Neural progenitor cell (in vitro differentiated cells): Measurements from ENCODE around the gene PPP1CB. TPM values are rescaled to one million over a fixed set of nuclear protein-coding genes. Genes with fewer than 3 reads are reported as not detected.
A peak's percentile ranks its signal among the peaks of the same experiment; 100 is the strongest.

Experiments
- DNase-seq: peaks from one replicate; pipeline ENCODE4 v3.0.0-alpha.2; 2016; ENCODE audit warnings: low spot score
- H2AFZ ChIP-seq: fragments of 200-600 bp; sonication (generic); replicated peaks from 2 replicates; pipeline ENCODE4 v1.6.1; 2016; ENCODE audit warnings: antibody characterized with exemption
- H3F3A ChIP-seq: fragments of 200-600 bp; sonication (generic); 2 replicates; pipeline ENCODE4 v1.6.1; 2016; ENCODE audit warnings: antibody characterized with exemption, low read depth
- H3K27ac ChIP-seq: fragments of 200-600 bp; sonication (generic); 2 replicates; pipeline ENCODE4 v1.5.1; 2016; ENCODE audit warnings: mild to moderate bottlenecking
- H3K27me3 ChIP-seq: fragments of 200-600 bp; sonication (generic); 2 replicates; pipeline ENCODE4 v1.6.1; 2016; ENCODE audit warnings: mild to moderate bottlenecking, moderate library complexity
- H3K36me3 ChIP-seq: fragments of 200-600 bp; sonication (generic); 2 replicates; pipeline ENCODE4 v1.5.1; 2016
- H3K4me1 ChIP-seq: fragments of 200-600 bp; sonication (generic); 2 replicates; pipeline ENCODE4 v1.6.1; 2016; ENCODE audit warnings: mixed run types
- H3K4me2 ChIP-seq: fragments of 200-600 bp; sonication (generic); 2 replicates; pipeline ENCODE4 v1.6.1; 2016
- H3K4me3 ChIP-seq: fragments of 200-600 bp; sonication (generic); 2 replicates; pipeline ENCODE4 v1.5.1; 2016
- H3K79me2 ChIP-seq: fragments of 200-600 bp; sonication (generic); 2 replicates; pipeline ENCODE4 v1.6.1; 2016; ENCODE audit warnings: low read depth
- H3K9ac ChIP-seq: fragments of 200-600 bp; sonication (generic); 2 replicates; pipeline ENCODE4 v1.6.1; 2016
- H3K9me3 ChIP-seq: fragments of 200-600 bp; sonication (generic); 2 replicates; pipeline ENCODE4 v1.5.1; 2016; ENCODE audit warnings: low read depth
- H4K20me1 ChIP-seq: fragments of 200-600 bp; sonication (generic); 2 replicates; pipeline ENCODE4 v1.6.1; 2016; ENCODE audit warnings: low read depth
- H3K27ac Mint-ChIP-seq: 3 replicates; pipeline ENCODE4 v1.8.0; 2021; ENCODE audit warnings: mixed read lengths
- H3K27me3 Mint-ChIP-seq: 2 replicates; pipeline ENCODE4 v1.8.0; 2022; ENCODE audit warnings: low read depth, mild to moderate bottlenecking, inconsistent platforms, moderate library complexity, mixed read lengths; ENCODE audit not compliant: insufficient read depth
- H3K36me3 Mint-ChIP-seq: 3 replicates; pipeline ENCODE4 v1.8.0; 2021; ENCODE audit warnings: mixed read lengths
- H3K4me1 Mint-ChIP-seq: 3 replicates; pipeline ENCODE4 v1.8.0; 2021; ENCODE audit warnings: mixed read lengths
- H3K4me3 Mint-ChIP-seq: 3 replicates; pipeline ENCODE4 v1.8.0; 2021; ENCODE audit warnings: mild to moderate bottlenecking, moderate library complexity, mixed read lengths
- H3K9me3 Mint-ChIP-seq: 3 replicates; pipeline ENCODE4 v1.8.0; 2020; ENCODE audit warnings: mixed read lengths
- EZH2 ChIP-seq: fragments of 200-600 bp; sonication (generic); IDR thresholded peaks from 2 replicates; pipeline ENCODE4 v1.6.1; 2017; ENCODE audit warnings: antibody characterized with exemption, mild to moderate bottlenecking, moderate library complexity
- EZH2phosphoT487 ChIP-seq: fragments of 200-600 bp; sonication (generic); IDR thresholded peaks from 2 replicates; pipeline ENCODE4 v1.6.1; 2017; ENCODE audit warnings: antibody characterized with exemption
- total RNA-seq: library from RNA; depleted of rRNA; stranded (reverse); fragments of >200 nt; gene quantifications from 2 replicates; pipeline ENCODE4 v1.2.3, GENCODE V29; 2015; ENCODE audit warnings: low replicate concordance
- TF ChIP-seq, protein P1 (sequence below): fragments of 200-600 bp; sonication (generic); IDR thresholded peaks from 2 replicates; pipeline ENCODE4 v1.5.1; 2017; ENCODE audit warnings: antibody characterized with exemption, mild to moderate bottlenecking

The PPP1CB gene
- total RNA-seq, 1 donor from 2014 or later, result 244 TPM

GRCh38 chr2:28750316-28751251 is 1.0 kb upstream of the PPP1CB start:
- TF ChIP-seq, protein P1, sequence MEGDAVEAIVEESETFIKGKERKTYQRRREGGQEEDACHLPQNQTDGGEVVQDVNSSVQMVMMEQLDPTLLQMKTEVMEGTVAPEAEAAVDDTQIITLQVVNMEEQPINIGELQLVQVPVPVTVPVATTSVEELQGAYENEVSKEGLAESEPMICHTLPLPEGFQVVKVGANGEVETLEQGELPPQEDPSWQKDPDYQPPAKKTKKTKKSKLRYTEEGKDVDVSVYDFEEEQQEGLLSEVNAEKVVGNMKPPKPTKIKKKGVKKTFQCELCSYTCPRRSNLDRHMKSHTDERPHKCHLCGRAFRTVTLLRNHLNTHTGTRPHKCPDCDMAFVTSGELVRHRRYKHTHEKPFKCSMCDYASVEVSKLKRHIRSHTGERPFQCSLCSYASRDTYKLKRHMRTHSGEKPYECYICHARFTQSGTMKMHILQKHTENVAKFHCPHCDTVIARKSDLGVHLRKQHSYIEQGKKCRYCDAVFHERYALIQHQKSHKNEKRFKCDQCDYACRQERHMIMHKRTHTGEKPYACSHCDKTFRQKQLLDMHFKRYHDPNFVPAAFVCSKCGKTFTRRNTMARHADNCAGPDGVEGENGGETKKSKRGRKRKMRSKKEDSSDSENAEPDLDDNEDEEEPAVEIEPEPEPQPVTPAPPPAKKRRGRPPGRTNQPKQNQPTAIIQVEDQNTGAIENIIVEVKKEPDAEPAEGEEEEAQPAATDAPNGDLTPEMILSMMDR, result no peak
- no peak for TF ChIP-seq EZH2phosphoT487
- no peak for TF ChIP-seq EZH2
- Histone ChIP-seq H4K20me1 (peaks cover 26% of the 10 kb centered on the region), H3K4me3 (peak overlapping the region; percentile 99), H3F3A (peaks cover 21% of the 10 kb centered on the region), H3K27ac (peak overlapping the region; percentile 96), H3K4me1 (peaks cover 25% of the 10 kb centered on the region), H3K79me2 (peaks cover 42% of the 10 kb centered on the region), H3K36me3 (no peaks in the 10 kb centered on the region), H2AFZ (no peak overlapping the region), H3K9me3 (no peaks in the 10 kb centered on the region), H3K4me2 (peak overlapping the region; percentile 81), H3K27me3 (no peaks in the 10 kb centered on the region), H3K9ac (peak overlapping the region; percentile 60)
- H3K36me3 Mint-ChIP-seq, result no peaks in the 10 kb centered on the region
- H3K4me3 Mint-ChIP-seq, result peak overlapping the region; percentile 100
- no peak for DNase-seq
- H3K4me1 Mint-ChIP-seq, result peaks cover 35% of the 10 kb centered on the region
- H3K27me3 Mint-ChIP-seq, result peaks cover 4% of the 10 kb centered on the region
- peak overlapping the region; percentile 98 for H3K27ac Mint-ChIP-seq
- H3K9me3 Mint-ChIP-seq, result no peaks in the 10 kb centered on the region

DNA sequence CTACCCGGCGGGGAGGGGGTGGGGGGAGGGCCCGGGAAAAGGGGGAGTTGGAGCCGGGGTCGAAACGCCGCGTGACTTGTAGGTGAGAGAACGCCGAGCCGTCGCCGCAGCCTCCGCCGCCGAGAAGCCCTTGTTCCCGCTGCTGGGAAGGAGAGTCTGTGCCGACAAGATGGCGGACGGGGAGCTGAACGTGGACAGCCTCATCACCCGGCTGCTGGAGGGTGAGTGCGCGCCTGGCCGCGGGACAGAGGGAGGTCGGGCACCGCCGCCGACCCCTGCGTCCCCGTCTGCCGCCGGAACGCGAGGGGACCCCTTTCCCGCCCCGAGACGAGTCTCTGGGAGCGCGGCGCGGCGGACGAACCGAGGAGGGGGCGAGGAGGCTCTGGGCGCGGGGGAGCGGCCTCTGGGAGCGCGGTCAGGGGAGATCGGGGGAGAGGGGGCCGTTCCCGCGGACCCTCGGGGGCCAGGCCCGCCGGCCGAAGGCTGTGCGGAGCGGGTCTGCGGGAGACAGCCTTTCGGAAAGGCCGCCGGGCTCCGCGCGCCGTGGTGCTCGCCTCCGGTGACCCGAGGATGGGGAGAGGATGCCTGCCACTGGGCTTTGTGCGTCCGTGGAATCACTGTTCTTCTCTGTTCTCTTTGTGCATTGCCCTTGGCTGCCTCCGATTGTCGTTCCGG is 463 bp downstream of the PPP1CB start:
- Mint-ChIP-seq H3K27ac (peak overlapping the region; percentile 99), H3K27me3 (peaks cover 4% of the 10 kb centered on the region), H3K9me3 (no peaks in the 10 kb centered on the region), H3K4me3 (peak overlapping the region; percentile 100), H3K4me1 (peaks cover 44% of the 10 kb centered on the region), H3K36me3 (no peaks in the 10 kb centered on the region)
- Histone ChIP-seq H3K79me2 (peaks cover 57% of the 10 kb centered on the region), H4K20me1 (peaks cover 41% of the 10 kb centered on the region), H3K4me1 (peaks cover 33% of the 10 kb centered on the region), H3F3A (peaks cover 21% of the 10 kb centered on the region), H3K4me3 (peak overlapping the region; percentile 99), H3K9me3 (no peaks in the 10 kb centered on the region), H3K36me3 (no peaks in the 10 kb centered on the region), H3K4me2 (peak overlapping the region; percentile 81), H3K27ac (peak overlapping the region; percentile 96), H3K9ac (peak overlapping the region; percentile 96), H2AFZ (peak overlapping the region; percentile 67), H3K27me3 (no peaks in the 10 kb centered on the region)
- peak; percentile 89 for DNase-seq
- TF ChIP-seq, protein P1, result no peak
- no peak for TF ChIP-seq EZH2
- TF ChIP-seq EZH2phosphoT487, result no peak

GRCh38 chr2:28752631-28753376 is 1.2 kb downstream of the PPP1CB start:
- H3K4me2 ChIP-seq, result peak overlapping the region; percentile 81
- no peaks in the 10 kb centered on the region for H3K27me3 ChIP-seq
- H4K20me1 ChIP-seq, result peaks cover 48% of the 10 kb centered on the region
- peaks cover 64% of the 10 kb centered on the region for H3K79me2 ChIP-seq
- H3K27ac Mint-ChIP-seq, result peak overlapping the region; percentile 95
- peak overlapping the region; percentile 99 for H3K4me3 ChIP-seq
- no peaks in the 10 kb centered on the region for H3K9me3 ChIP-seq
- H3K4me1 ChIP-seq, result peaks cover 33% of the 10 kb centered on the region
- H3K36me3 ChIP-seq, result no peaks in the 10 kb centered on the region
- no peaks in the 10 kb centered on the region for H3K36me3 Mint-ChIP-seq
- H3K4me3 Mint-ChIP-seq, result peak overlapping the region; percentile 100
- peaks cover 49% of the 10 kb centered on the region for H3K4me1 Mint-ChIP-seq
- H3K27me3 Mint-ChIP-seq, result peaks cover 4% of the 10 kb centered on the region
- TF ChIP-seq, protein P1, result no peak
- TF ChIP-seq EZH2phosphoT487 (no peak), EZH2 (no peak)
- no peaks in the 10 kb centered on the region for H3K9me3 Mint-ChIP-seq
- DNase-seq, result peak; percentile 30
- peaks cover 21% of the 10 kb centered on the region for H3F3A ChIP-seq
- H3K9ac ChIP-seq, result peak overlapping the region; percentile 96
- peak overlapping the region; percentile 96 for H3K27ac ChIP-seq
- H2AFZ ChIP-seq, result no peak overlapping the region
